Measurements from ENCODE around the gene CFAP53. TPM values are rescaled to one million over a fixed set of nuclear protein-coding genes. Genes with fewer than 3 reads are reported as not detected.

Gene CFAP53
- total and polyA plus RNA-seq, 2 of the 13 experiments (the other 11 are each of a cell fraction or from before 2014, with no cell fraction given) = 0.05 to 0.07 TPM

- ChIA-PET POLR2A (interaction anchor here (1.0 to 1.5 kb wide), 6 partner anchors 8 to 93 kb away, joined by 4 to 15 read pairs (median 8); partner anchors contain the start of genes CFAP53 and SKA1), CTCF (ENCODE audit: low intra/inter-chr PET ratio, low total read pairs) (no interaction called here)
- Histone ChIP-seq H3K9ac (ENCODE audit: insufficient read depth, low read depth, low read length) (peak overlapping the region; percentile 91), H3K4me2 (ENCODE audit: low read depth, low read length) (peak overlapping the region; percentile 92), H3K9me3 (ENCODE audit: low read length) (no peaks in the 10 kb centered on the region), H3K79me2 (ENCODE audit: insufficient read depth, low read length) (peaks cover 27% of the 10 kb centered on the region), H3K27me3 (ENCODE audit: control insufficient read depth in 1 of 2, insufficient read depth in 2 of 2, low read length in 2 of 2) (no peaks in the 10 kb centered on the region; a peak in 1 of 5 replicates), H3K27ac (ENCODE audit: extremely low read length, insufficient read depth, low read length) (peak overlapping the region; percentile 70), H2AFZ (ENCODE audit: low read length) (peak overlapping the region; percentile 28), H4K20me1 (ENCODE audit: insufficient read depth, low read length) (no peaks in the 10 kb centered on the region), H3K36me3 (replicated peaks in 1 of 2; ENCODE audit: control insufficient read depth in 1 of 2, insufficient read depth in 2 of 2, low read length in 2 of 2) (peaks cover 21 to 42% of the 10 kb centered on the region in 2 experiments; a peak in 4 of 5 replicates), H3K4me3 (replicated peaks in 1 of 3; ENCODE audit: insufficient read depth in 1 of 3, low read depth in 2 of 3, low read length in 3 of 3) (peak overlapping the region; percentile 83 to 100 (median 88)), H3K4me1 (ENCODE audit: insufficient read depth, low read length) (peaks cover 24% of the 10 kb centered on the region)
- intact Hi-C loops (cut with micrococcal nuclease; ENCODE audit: unreplicated experiment) = loop anchor here (1.0 kb wide), 1 partner anchor 14 kb away; the partner anchor contains the start of gene CFAP53
- ATAC-seq (no peak), FAIRE-seq (no peak), DNase-seq (ENCODE audit: low spot score) (no peak)
- no TSS peak for BruUV-seq (replicated peaks)
- in situ Hi-C loops (cut with HindIII; ENCODE audit: extremely low pct_ligation_motif_present, low pct_unique_long_range_greater_than_20kb) = loop anchor here (10.0 kb wide), 1 partner anchor 144 kb away; no protein-coding TSS in a partner anchor
- WGBS (ENCODE audit: low lambda C conversion rate) = under 1% methylated on average over 16 of the region's 16 CpGs
- TF ChIP-seq, protein P1, sequence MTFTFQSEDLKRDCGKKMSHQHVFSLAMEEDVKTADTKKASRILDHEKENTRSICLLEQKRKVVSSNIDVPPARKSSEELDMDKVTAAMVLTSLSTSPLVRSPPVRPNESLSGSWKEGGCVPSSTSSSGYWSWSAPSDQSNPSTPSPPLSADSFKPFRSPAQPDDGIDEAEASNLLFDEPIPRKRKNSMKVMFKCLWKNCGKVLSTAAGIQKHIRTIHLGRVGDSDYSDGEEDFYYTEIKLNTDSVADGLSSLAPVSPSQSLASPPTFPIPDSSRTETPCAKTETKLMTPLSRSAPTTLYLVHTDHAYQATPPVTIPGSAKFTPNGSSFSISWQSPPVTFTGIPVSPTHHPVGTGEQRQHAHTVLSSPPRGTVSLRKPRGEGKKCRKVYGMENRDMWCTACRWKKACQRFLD (CRISPR knock-in tag; IDR thresholded peaks at IDR 0.05; ENCODE audit: borderline replicate concordance) = 0 out of 2 replicates have a peak, but pooled peaks have one; percentile 29
- TF ChIP-seq, protein P2, sequence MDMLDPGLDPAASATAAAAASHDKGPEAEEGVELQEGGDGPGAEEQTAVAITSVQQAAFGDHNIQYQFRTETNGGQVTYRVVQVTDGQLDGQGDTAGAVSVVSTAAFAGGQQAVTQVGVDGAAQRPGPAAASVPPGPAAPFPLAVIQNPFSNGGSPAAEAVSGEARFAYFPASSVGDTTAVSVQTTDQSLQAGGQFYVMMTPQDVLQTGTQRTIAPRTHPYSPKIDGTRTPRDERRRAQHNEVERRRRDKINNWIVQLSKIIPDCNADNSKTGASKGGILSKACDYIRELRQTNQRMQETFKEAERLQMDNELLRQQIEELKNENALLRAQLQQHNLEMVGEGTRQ (IDR thresholded peaks at IDR 0.05; ENCODE audit: low read depth, low read length) = no peak
- TF ChIP-seq, protein P2 (CRISPR knock-in tag; IDR thresholded peaks at IDR 0.05; ENCODE audit: borderline replicate concordance) = 0 out of 2 replicates have a peak, but pooled peaks have one; percentile 11
- TF ChIP-seq SOX6 (IDR thresholded peaks at IDR 0.05) (peak; percentile 69; the same call in 1 of the 2 replicates), SOX6 (CRISPR knock-in tag; IDR thresholded peaks at IDR 0.05) (no peak), ZFP36L1 (CRISPR knock-in tag; IDR thresholded peaks at IDR 0.05) (no peak)
- TF ChIP-seq, protein P3, sequence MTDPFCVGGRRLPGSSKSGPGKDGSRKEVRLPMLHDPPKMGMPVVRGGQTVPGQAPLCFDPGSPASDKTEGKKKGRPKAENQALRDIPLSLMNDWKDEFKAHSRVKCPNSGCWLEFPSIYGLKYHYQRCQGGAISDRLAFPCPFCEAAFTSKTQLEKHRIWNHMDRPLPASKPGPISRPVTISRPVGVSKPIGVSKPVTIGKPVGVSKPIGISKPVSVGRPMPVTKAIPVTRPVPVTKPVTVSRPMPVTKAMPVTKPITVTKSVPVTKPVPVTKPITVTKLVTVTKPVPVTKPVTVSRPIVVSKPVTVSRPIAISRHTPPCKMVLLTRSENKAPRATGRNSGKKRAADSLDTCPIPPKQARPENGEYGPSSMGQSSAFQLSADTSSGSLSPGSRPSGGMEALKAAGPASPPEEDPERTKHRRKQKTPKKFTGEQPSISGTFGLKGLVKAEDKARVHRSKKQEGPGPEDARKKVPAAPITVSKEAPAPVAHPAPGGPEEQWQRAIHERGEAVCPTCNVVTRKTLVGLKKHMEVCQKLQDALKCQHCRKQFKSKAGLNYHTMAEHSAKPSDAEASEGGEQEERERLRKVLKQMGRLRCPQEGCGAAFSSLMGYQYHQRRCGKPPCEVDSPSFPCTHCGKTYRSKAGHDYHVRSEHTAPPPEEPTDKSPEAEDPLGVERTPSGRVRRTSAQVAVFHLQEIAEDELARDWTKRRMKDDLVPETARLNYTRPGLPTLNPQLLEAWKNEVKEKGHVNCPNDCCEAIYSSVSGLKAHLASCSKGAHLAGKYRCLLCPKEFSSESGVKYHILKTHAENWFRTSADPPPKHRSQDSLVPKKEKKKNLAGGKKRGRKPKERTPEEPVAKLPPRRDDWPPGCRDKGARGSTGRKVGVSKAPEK (CRISPR knock-in tag; IDR thresholded peaks at IDR 0.05; ENCODE audit: borderline replicate concordance) = peak; percentile 68; the same call in 1 of the 2 replicates
Measured at GRCh38 chr18:50280707-50281294, 14.5 kb upstream of the CFAP53 start.
